Activated CD4-positive, alpha-beta T cell treated with anti-CD3 and anti-CD28 coated beads, Interleukin-2, amount 50 U/mL, for 24 hours (primary cell): ENCODE results near the gene MIGA1.
"Not testable (repeated sequence)": the region's sequence is repeated elsewhere in the genome, so short reads cannot be mapped to it uniquely, and the experiment has no call there.

Experiments
- DNase-seq, 2 donors: peaks; one replicate each; pipeline ENCODE4 v3.0.0-alpha.2; 2020; ENCODE audit warnings: low read depth in 1 of 2, low spot score in 1 of 2

Gene MIGA1

DNA sequence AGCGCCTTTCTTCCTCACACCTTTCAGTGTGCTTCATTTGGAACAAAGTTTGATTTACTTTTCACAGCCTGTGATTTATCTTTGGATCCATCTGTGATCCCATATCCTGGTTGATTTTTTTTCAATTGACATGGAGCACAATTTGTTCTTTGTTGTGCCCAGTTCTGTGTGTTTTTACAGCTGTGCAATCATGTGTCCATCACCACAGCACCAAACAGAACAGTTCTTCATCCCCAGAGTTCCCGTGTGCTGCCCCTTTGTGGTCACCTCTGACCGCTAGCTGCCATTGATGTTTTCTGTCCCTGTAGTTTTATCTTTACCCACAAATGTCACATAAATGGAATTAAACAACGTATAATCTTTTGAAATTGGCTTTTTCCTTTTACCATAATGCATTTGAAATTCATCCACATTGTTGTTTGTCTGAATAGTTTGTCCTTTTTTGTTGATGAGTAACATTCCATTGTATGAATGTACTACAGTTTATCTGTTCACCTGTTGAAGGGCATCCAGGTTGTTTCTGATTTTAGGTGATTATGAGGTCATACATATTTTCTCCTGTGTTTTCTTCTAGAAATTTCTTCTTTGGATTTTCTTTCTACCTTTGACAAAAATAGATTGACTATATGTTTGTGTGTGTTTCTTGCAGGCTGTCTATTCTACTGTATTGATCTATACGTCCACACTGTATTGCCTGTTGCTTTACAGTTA lies 17.4 kb downstream of the MIGA1 start:
- DNase-seq: no peak

GRCh38 chr1:77797991-77798390 lies 18.5 kb downstream of the MIGA1 start:
- DNase-seq: no peak

- DNase-seq: no peak
These were observed 22.6 kb downstream of the MIGA1 start for GRCh38 chr1:77802026-77802425.

DNA sequence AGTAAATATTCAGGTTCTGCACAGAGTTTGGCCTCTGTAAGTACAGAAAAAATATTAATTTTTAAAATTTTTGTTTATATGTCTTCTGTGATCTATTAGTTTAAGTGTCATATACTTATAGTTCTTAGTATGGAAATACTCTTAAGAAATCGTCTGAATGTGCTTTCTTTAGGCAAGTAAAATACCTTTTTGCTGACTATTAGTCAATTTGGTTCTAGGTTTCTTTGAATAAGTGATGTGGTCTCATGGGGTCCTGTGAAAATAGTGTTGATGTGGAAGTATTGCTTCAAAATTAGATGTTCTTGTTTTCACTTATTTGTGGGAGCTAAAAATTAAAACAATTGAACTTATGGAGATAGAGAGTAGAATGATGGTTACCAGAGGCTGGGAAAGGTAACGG lies 23.9 kb downstream of the MIGA1 start:
- no peak for DNase-seq

DNA sequence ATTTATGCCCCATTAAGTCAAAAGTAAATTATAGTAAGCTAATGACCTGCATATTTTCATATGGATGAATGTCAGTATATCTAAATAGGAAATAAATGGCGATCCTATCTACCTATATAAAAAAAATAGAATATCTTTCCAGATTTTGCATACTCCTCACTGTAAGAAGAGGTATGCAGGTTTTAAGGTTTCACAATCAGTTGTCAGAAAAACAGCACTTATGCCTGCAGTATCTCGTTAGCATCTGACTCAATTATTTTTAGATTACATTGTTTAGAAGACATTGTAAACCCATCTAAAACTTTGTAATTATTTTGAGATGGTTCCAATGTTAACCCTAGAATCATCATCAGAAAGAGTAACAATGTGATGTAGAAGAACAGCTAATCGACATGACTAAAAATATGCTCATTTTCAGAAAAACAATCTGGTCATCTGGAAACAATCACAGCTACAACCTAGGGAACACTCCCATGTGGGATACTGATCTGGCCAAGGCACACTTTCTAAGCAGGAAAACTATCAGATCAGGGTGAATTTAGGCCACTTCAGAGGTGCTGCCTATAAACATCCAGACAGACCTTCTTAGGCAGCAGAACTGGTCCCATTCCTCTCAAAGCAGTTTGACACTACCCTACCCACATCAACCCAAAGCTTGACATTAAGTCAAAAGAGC lies 30.5 kb downstream of the MIGA1 start:
- DNase-seq: not testable (repeated sequence)

DNA sequence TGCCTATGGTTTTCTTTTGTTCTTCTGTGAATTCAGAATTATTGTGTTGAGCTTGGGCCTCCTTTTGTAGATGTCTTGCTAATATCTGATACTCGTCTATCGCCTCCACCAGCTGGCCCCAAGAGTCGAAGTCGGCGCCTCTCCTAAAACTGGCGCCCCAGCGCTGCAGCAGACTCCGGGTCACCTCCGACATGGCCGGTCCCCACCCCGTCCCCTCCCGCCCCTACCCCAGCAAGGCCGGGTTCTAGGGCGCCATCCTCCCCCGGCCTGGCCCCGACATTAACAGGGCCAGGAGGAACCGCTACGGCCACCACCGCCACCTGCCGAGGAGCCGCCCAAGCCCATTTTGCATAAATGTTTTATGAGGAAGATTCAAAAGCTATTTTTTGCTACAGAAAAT lies 32.1 kb downstream of the MIGA1 start:
- DNase-seq: not testable (repeated sequence)

- DNase-seq: no peak
These were observed 38.1 kb downstream of the MIGA1 start for GRCh38 chr1:77817368-77818209.

GRCh38 chr1:77820121-77820520 lies 40.7 kb downstream of the MIGA1 start:
- DNase-seq: no peak

DNA sequence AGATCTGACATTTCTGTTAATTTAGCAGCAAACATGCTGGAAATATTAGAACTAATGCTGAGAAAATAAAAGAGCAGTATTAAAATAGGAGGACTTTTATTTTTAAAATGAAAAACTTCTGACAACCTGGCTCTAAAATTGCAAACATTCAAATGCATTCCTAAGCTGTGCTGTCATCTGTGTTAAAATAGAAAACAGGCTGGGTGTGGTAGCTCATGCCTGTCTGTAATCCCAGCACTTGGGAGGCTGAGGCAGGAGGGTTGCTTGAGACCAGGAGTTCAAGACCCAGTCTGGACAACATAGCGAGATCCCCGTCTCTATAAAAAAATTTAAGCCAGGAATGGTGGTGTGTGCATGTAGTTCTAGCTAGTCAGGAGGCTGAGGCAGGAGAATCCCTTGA lies 44.6 kb downstream of the MIGA1 start:
- DNase-seq: no peak

GRCh38 chr1:77824694-77825093 lies 45.2 kb downstream of the MIGA1 start:
- DNase-seq: no peak

- DNase-seq: no peak
These were observed 45.8 kb downstream of the MIGA1 start for GRCh38 chr1:77825131-77825709.

DNA sequence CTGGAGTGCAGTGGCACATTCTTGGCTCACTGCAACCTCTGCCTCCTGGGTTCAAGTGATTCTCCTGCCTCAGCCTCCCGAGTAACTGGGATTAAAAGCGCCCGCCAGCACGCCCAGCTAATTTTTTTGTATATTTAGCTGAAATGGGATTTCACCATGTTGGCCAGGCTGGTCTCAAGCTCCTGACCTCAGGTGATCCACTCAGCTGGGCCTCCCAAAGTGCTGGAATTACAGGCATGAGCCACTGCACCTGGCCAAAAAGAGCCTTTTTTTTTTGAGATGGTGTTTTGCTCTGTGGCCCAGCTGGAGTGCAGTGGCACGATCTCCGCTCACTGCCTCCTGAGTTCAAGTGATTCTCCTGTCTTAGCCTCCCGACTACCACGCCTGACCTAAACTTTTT lies 47.4 kb downstream of the MIGA1 start:
- DNase-seq: not testable (repeated sequence)

GRCh38 chr1:77828098-77828497 lies 48.6 kb downstream of the MIGA1 start:
- no peak for DNase-seq

GRCh38 chr1:77829851-77830250 lies 50.4 kb downstream of the MIGA1 start:
- DNase-seq: no peak

DNA sequence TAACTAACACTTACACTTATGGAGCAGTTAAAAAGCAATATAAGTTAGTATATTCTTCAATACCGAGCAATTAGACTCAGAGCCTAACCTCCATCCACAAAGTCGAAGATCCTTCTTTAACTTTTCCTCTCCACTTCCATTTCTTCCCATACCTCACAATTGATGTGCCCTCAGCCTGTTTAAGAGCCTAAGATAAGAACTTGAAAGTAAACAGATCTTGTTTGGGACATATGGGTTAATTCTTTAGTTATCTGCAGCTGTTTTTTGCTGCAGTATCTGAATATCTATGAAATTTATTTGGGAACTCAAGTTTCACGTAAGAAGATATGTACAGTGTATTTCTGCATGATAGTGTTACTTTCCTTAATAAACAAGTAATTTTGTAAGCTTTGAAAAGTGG lies 51.5 kb downstream of the MIGA1 start:
- DNase-seq: no peak

- no peak for DNase-seq
These were observed 52.1 kb downstream of the MIGA1 start for GRCh38 chr1:77831566-77831965.

DNA sequence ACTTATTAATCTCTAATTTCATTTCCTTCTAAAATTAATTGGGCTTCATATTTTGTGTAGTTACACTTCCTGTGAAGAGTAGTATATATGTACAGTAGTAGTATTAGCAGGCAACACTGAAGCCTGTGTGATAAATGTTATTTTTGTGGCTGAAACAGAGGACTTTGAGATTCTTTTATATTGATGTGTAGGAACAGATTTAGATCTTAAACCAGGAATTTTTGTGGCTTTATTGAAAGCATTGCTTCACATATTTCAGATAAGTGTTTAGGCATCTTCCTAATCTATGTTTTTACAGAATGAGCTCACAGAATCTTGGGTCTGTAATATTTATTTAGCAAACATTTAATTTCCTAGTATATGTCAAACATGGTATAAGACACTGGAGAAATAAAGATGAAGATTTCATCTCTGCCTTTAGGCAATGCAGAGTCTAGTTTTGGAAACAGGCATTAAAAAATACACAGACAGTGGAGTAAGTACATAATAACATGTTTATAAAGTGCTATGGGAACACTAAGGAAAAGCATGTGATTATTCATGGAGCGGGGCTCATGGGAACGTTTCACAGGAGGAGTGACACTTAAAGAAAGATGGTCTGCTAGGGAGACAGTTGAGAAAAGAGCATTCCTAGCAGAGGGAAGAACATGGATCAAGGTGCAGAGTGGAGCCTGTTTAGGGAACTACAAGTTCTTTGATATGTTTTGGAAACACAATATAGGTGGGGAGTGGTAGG lies 52.7 kb downstream of the MIGA1 start:
- no peak for DNase-seq

DNA sequence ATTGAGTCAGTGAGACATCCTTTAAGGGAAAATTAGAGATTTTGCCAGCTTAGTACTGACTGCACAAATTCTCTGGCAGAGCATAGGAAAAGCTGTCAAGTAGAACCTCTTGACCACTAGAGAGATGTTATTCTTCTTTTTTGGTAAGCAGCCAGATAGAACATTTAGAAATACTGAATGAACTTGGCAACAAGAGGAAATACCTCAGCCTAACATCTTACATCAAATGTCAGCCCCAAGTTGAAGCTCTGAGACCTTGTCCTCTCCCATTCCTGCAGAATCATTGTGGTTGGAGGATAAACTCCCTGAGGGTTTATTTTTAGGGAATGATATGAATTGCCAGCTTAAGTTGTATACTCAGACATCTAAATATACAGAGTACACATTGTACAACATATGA lies 53.5 kb downstream of the MIGA1 start:
- DNase-seq: no peak

- no peak for DNase-seq
These were observed 54.2 kb downstream of the MIGA1 start for GRCh38 chr1:77833521-77834100.

GRCh38 chr1:77834771-77835334 lies 55.4 kb downstream of the MIGA1 start:
- DNase-seq: no peak
